ENCODE measurements around the gene SLBP. TPM values are rescaled to one million over a fixed set of nuclear protein-coding genes. Genes with fewer than 3 reads are reported as not detected.

Gene SLBP
- total RNA-seq (2013), result 64.8 TPM
- polyA plus RNA-seq, result 10 to 100 TPM; 39.6 to 63.7 (median 59.1) TPM
- 43.2 and 71.9 TPM in 2 replicates for polyA minus RNA-seq
- total RNA-seq, result 14.3 to 72.7 (median 36.3) reads per million in 11 experiments

GRCh38 chr4:1712216-1713002 is at the start of gene SLBP:
Gene SLBP (minus strand): TSS chr4:1712319. CDS start chr4:1712188, 131 bp downstream.
- H3K79me2 ChIP-seq (ENCODE audit: insufficient read depth, low read length), result peaks cover 93% of the 10 kb centered on the region
- peak within 1 kb of the TSS; percentile 68 to 92 for H3K27ac ChIP-seq (ENCODE audit: low read depth in 1 of 2, low read length in 2 of 2)
- WGBS (ENCODE audit: insufficient coverage), result under 1% methylated on average over 98 of the region's 98 CpGs
- Mint-ChIP-seq H3K4me1 (peaks cover 59% of the 10 kb centered on the region), H3K9me3 (no peaks in the 10 kb centered on the region), H3K36me3 (peaks cover 9 to 34% of the 10 kb centered on the region in 2 donors), H3K4me3 (peak within 1 kb of the TSS; percentile 97 to 98), H3K27ac (peak within 1 kb of the TSS; percentile 95 to 99 (median 97)), H3K27me3 (ENCODE audit: low read depth in 3 of 3) (no peaks in the 10 kb centered on the region)
- H3K4me1 ChIP-seq (ENCODE audit: control insufficient read depth in 1 of 2, insufficient read depth in 2 of 2, low read length in 2 of 2), result peaks cover 48 to 61% of the 10 kb centered on the region in 2 donors
- peaks cover 60% of the 10 kb centered on the region for H4K20me1 ChIP-seq (ENCODE audit: insufficient read depth, low read length)
- peaks cover 17 to 19% of the 10 kb centered on the region in 2 donors for H3K36me3 ChIP-seq (replicated peaks in 1 of 2; ENCODE audit: control insufficient read depth in 1 of 2, insufficient read depth in 2 of 2, low read length in 2 of 2)
- peak within 1 kb of the TSS; percentile 96 for H3K9ac ChIP-seq (ENCODE audit: insufficient read depth, low read length, poor library complexity, severe bottlenecking)
- TF ChIP-seq CTCF (IDR thresholded peaks at IDR 0.05), result no peak
- peak within 1 kb of the TSS; percentile 82 for H2AFZ ChIP-seq (ENCODE audit: insufficient read depth, low read depth, low read length, poor library complexity, severe bottlenecking)
- H3K27me3 ChIP-seq (ENCODE audit: control insufficient read depth in 2 of 2, insufficient read depth in 2 of 2, low read length in 2 of 2), result no peaks in the 10 kb centered on the region
- no peaks in the 10 kb centered on the region for H3K9me3 ChIP-seq (replicated peaks in 1 of 2; ENCODE audit: control insufficient read depth in 1 of 2, insufficient read depth in 1 of 2, low read length in 2 of 2)
- peak within 1 kb of the TSS; percentile 94 for H3K4me2 ChIP-seq (replicated peaks; ENCODE audit: extremely low read depth, low read length, poor library complexity, severe bottlenecking)
- peak within 1 kb of the TSS; percentile 73 to 91 (median 88) for H3K4me3 ChIP-seq (replicated peaks in 1 of 3; ENCODE audit: low read depth in 2 of 3, low read length in 3 of 3)
- DNase-seq, result peak; percentile 97 to 99 (median 98)
- intact Hi-C loops (cut with micrococcal nuclease), result loop anchor here (1.0 to 10.0 kb wide), 5 partner anchors 9 to 552 kb away; partner anchors contain the start of genes TACC3 (in 2 of the 2), TMEM129 (in 2 of the 2), FAM53A (in 1 of the 2) and LETM1 (in 1 of the 2)

GRCh38 chr4:1761130-1761689 is 49.1 kb upstream of the SLBP start:
- Mint-ChIP-seq H3K36me3 (no peaks in the 10 kb centered on the region), H3K4me1 (peaks cover 1% of the 10 kb centered on the region), H3K4me3 (no peak overlapping the region), H3K9me3 (peaks cover 0 to 4% (median 0%) of the 10 kb centered on the region in 7 donors), H3K27ac (no peak overlapping the region), H3K27me3 (ENCODE audit: low read depth in 3 of 3) (peaks cover 23 to 48% (median 26%) of the 10 kb centered on the region in 3 donors)
- no peak overlapping the region for H3K4me3 ChIP-seq (replicated peaks in 1 of 3; ENCODE audit: low read depth in 2 of 3, low read length in 3 of 3)
- H2AFZ ChIP-seq (ENCODE audit: insufficient read depth, low read depth, low read length, poor library complexity, severe bottlenecking), result no peak overlapping the region
- TF ChIP-seq CTCF (IDR thresholded peaks at IDR 0.05), result no peak
- H3K9me3 ChIP-seq (replicated peaks in 1 of 2; ENCODE audit: control insufficient read depth in 1 of 2, insufficient read depth in 1 of 2, low read length in 2 of 2), result no peaks in the 10 kb centered on the region
- WGBS (ENCODE audit: insufficient coverage), result 85% methylated on average over 9 of the region's 32 CpGs
- no peaks in the 10 kb centered on the region for H3K36me3 ChIP-seq (replicated peaks in 1 of 2; ENCODE audit: control insufficient read depth in 1 of 2, insufficient read depth in 2 of 2, low read length in 2 of 2)
- H3K9ac ChIP-seq (ENCODE audit: insufficient read depth, low read length, poor library complexity, severe bottlenecking), result no peak overlapping the region
- H3K79me2 ChIP-seq (ENCODE audit: insufficient read depth, low read length), result no peaks in the 10 kb centered on the region
- H3K27ac ChIP-seq (ENCODE audit: low read depth in 1 of 2, low read length in 2 of 2), result no peak overlapping the region
- intact Hi-C loops (cut with micrococcal nuclease), result no loop called here
- H4K20me1 ChIP-seq (ENCODE audit: insufficient read depth, low read length), result no peaks in the 10 kb centered on the region
- no peak overlapping the region for H3K4me2 ChIP-seq (replicated peaks; ENCODE audit: extremely low read depth, low read length, poor library complexity, severe bottlenecking)
- DNase-seq, result no peak
- H3K4me1 ChIP-seq (ENCODE audit: control insufficient read depth in 1 of 2, insufficient read depth in 2 of 2, low read length in 2 of 2), result no peaks in the 10 kb centered on the region
- H3K27me3 ChIP-seq (ENCODE audit: control insufficient read depth in 2 of 2, insufficient read depth in 2 of 2, low read length in 2 of 2), result peaks cover 0 to 34% of the 10 kb centered on the region in 2 donors
